SK-N-MC (cell line): Measurements from ENCODE around the gene MINK1.

Experiments used
- DNase-seq: peaks from one replicate; pipeline ENCODE4 v3.0.0-alpha.2; 2011; ENCODE audit warnings: low read depth, low spot score
- H3K27ac ChIP-seq: fragments of 200-600 bp; sonication (generic); 2 replicates; pipeline ENCODE4 v1.5.1; 2016; ENCODE audit warnings: mixed run types
- H3K36me3 ChIP-seq: fragments of 200-600 bp; sonication (generic); 2 replicates; pipeline ENCODE4 v1.6.1; 2017; ENCODE audit warnings: antibody characterized with exemption, low read length, mixed read lengths; ENCODE audit not compliant: insufficient read depth
- H3K4me3 ChIP-seq: fragments of 200-600 bp; sonication (generic); 2 replicates; pipeline ENCODE4 v1.5.1; 2016
- H3K9ac ChIP-seq: fragments of 200-600 bp; sonication (generic); 2 replicates; pipeline ENCODE4 v1.8.0; 2017; ENCODE audit warnings: mixed run types, mixed read lengths; ENCODE audit not compliant: insufficient read length
- H3K9me3 ChIP-seq: fragments of 200-600 bp; sonication (generic); 2 replicates; pipeline ENCODE4 v1.6.1; 2017; ENCODE audit warnings: low read depth, mild to moderate bottlenecking, antibody characterized with exemption, low read length, moderate library complexity, mixed read lengths
- EZH2 ChIP-seq: fragments of 200-600 bp; sonication (generic); IDR thresholded peaks from one replicate; pipeline ENCODE4 v1.6.1; 2017; ENCODE audit warnings: antibody characterized with exemption
- FOXP2 ChIP-seq: optimal IDR thresholded peaks from 2 replicates; pipeline ENCODE3; 2011; ENCODE audit warnings: mild to moderate bottlenecking, moderate library complexity; ENCODE audit not compliant: insufficient read depth; ENCODE audit errors: extremely low read length, control extremely low read depth
- POLR2AphosphoS5 ChIP-seq: IDR thresholded peaks from 2 replicates; pipeline ENCODE4 v1.6.1; 2012; ENCODE audit warnings: mild to moderate bottlenecking, low read depth, low read length, borderline replicate concordance

Gene MINK1

DNA sequence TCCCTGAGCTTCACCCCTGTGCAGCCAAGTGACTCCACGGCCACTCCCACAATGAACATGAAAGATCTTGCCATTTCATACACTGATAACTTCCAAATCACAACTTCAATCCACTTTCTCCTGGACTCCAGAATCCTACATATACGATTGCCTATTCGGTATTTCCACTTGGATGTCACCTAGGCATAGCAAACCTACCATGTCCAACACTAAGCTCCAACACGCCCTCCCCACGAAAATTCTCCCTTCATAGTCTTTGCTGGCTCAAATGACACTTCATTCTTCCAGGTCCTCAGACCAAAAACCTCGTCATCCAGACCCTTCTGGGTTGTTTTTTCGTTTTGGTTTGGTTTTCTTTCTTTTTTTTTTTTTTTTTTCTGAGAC, 42.4 kb upstream of the MINK1 start:
- TF ChIP-seq POLR2AphosphoS5, result no peak
- TF ChIP-seq EZH2, result no peak
- TF ChIP-seq FOXP2, result no peak
- no peak for DNase-seq
- H3K4me3 ChIP-seq, result peak overlapping the region; percentile 89
- no peak overlapping the region for H3K27ac ChIP-seq
- no peaks in the 10 kb centered on the region; the same call in 1 of the 2 replicates for H3K9me3 ChIP-seq
- H3K36me3 ChIP-seq, result no peaks in the 10 kb centered on the region
- peak overlapping the region; percentile 68 for H3K9ac ChIP-seq

DNA sequence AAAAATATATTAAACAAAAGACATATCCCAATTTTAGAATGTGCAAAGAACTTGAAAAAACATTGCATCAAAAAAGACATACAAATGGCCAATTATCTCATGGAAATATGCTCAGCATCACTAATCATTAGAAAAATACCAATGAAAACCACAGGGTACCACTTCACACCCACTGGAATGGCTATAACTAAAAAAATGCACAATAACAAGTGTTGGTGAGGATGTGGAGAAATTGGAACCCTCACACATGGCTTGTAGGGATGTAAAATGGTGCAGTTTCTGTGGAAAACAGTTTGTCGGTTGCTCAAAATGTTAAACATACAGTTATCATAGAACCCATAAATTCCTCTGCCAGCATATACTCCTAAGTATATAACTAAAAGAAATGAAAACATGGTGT, 38.0 kb upstream of the MINK1 start:
- Histone ChIP-seq H3K36me3 (peaks cover 17% of the 10 kb centered on the region), H3K9ac (no peak overlapping the region), H3K9me3 (no peaks in the 10 kb centered on the region; the same call in 1 of the 2 replicates), H3K4me3 (no peak overlapping the region), H3K27ac (0 out of 2 replicates have a peak overlapping the region, but pooled peaks have one; percentile 22)
- TF ChIP-seq EZH2, result no peak
- no peak for TF ChIP-seq POLR2AphosphoS5
- no peak for TF ChIP-seq FOXP2
- DNase-seq, result no peak

DNA sequence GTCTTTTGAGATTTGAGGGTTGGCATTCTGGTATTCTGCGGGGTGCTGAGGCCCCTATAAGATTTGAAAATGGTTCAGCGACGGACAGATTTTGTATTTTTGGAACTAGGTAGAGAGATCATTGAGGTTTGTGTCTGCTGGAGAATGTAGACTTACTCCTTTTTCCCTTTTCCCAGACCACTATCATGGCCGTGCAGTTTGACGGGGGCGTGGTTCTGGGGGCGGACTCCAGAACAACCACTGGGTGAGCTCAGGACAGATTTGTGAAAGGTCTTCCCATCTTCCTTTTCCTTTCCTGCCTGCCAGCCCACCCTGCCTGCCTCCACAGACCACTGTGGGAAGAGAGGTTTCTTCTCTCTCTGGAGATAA, 36.6 kb upstream of the MINK1 start:
- Histone ChIP-seq H3K27ac (peak overlapping the region; percentile 88; the same call in 1 of the 2 replicates), H3K4me3 (peak overlapping the region; percentile 99), H3K9me3 (no peaks in the 10 kb centered on the region; the same call in 1 of the 2 replicates), H3K9ac (peak overlapping the region; percentile 96), H3K36me3 (peaks cover 17% of the 10 kb centered on the region)
- DNase-seq, result no peak
- no peak for TF ChIP-seq FOXP2
- no peak for TF ChIP-seq EZH2
- no peak for TF ChIP-seq POLR2AphosphoS5

DNA sequence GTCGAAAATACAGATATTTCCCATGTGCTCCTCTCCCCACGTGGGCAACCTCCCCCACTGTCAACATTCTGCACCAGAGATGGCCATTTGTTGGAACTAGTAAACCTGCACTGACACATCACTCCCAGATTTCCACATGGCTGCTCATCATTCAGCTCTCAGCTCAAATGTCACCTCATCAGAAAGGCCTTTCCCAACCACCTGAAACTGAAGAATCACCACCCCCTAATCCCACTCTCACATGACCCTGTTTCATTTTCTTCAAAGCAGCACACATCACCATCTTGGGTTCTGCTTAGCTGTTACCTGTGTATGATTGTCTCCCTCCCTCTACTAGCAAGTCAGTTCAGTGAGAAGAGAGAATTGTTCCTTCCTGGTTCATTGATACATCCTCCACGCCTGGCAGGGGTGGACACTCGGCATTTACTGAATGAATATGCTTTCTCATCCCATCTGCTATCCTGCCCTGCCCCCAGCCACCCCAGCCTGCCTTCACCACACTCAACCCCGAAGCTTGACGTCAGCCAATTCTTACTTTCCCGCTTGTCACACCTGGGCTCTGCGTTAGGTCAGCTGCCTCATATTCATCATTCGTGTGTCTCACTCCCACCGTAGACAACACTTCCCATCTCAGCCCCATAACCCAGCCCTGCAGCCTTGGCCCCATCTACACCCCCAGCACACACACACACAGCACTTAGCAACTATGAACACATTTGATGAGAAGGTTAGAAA, 32.5 kb upstream of the MINK1 start:
- Histone ChIP-seq H3K9me3 (no peaks in the 10 kb centered on the region), H3K36me3 (peaks cover 17% of the 10 kb centered on the region), H3K27ac (no peak overlapping the region), H3K9ac (no peak overlapping the region), H3K4me3 (no peak overlapping the region)
- TF ChIP-seq POLR2AphosphoS5 (no peak), EZH2 (no peak), FOXP2 (no peak)
- no peak for DNase-seq

DNA sequence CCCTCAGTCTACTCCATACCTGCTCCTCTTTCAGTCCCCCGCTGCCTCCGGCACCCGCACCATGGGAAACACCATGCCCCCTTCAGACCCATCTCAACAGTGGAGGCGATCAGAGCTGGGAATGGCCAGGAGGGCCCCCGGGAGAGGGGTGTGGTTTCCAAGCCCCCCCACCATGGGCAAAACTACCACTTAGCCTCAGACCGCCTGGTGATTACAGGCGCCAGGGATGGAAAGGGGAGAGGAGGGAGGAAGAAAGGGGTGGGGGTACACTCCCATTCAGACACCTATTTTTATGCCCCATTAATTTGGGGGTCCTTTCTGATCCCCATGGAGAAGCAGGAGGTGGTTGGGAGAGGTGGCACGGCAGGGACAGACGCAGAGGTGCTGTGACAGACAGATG, 30.9 kb upstream of the MINK1 start, which contains the start of gene C17orf114:
Gene C17orf114 (minus strand): TSS at position 101 of the 400 bp plus-strand sequence.
- DNase-seq, result no peak
- Histone ChIP-seq H3K9ac (no peak within 1 kb of the TSS), H3K27ac (no peak within 1 kb of the TSS), H3K4me3 (no peak within 1 kb of the TSS), H3K9me3 (no peaks in the 10 kb centered on the region), H3K36me3 (peaks cover 16% of the 10 kb centered on the region)
- TF ChIP-seq FOXP2, result no peak
- TF ChIP-seq EZH2, result no peak
- no peak for TF ChIP-seq POLR2AphosphoS5

DNA sequence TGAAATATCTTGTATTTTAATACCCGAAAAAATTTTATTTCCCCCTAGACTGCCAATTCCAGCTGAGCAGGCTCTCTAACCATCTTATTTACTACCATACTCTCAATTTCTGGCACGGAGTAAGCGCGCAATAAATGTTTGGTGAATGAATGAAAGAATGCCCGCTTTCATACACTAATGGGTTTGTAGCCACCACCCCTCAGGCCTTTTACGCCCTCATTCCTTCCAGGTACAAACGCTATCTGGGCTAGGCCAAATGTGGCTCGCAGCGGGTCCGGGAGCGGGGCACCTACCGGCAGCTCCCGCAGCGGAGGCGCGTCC, 26.7 kb upstream of the MINK1 start:
- no peak overlapping the region for H3K27ac ChIP-seq
- TF ChIP-seq POLR2AphosphoS5, result no peak
- no peak for TF ChIP-seq EZH2
- TF ChIP-seq FOXP2, result no peak
- no peaks in the 10 kb centered on the region for H3K9me3 ChIP-seq
- H3K36me3 ChIP-seq, result no peaks in the 10 kb centered on the region
- DNase-seq, result no peak
- peak overlapping the region; percentile 75 for H3K4me3 ChIP-seq
- H3K9ac ChIP-seq, result peak overlapping the region; percentile 37

DNA sequence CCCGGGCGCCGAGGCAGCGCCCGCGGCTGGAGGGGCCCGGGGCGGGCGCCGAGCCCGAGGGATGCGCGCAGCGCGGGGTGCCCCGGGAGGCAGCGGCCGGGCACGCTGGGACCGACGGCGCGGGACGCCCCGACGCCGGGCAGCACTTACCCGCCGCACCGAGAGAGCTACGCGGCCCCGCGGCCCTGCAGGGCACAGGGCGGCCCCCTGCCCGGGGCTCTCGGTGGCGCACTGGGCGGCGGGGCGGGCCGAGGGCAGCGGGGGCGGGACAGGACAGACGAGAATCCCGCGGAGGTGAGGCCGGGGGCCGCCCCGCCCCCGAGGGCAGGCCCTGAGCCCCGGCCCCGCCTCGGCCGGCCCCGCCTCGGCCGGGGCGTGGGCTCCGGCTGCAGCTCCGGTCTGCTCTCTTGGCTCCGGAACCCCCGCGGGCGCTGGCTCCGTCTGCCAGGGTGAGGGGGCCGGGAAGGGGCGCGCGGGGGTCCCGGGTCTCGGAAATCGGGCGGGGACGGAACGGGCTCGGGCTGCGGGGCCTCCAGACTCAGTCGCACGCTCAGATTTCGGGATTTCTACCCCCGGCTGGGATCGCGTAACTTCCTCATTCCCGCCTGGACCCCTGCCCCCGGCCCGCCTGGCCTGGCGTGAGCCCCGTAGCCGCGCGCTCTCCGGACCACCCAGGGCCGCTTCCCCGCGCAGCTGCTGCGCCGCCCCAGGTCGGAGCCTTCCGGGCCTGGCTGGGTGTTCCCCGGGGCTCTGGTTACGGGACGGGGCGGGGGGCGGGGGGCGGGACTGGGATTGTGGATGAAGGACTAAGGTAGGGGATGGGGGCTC, 26.1 kb upstream of the MINK1 start, which contains the start of gene PLD2:
Gene PLD2 (plus strand): TSS at position 376 of the 828 bp plus-strand sequence. CDS start 621 bp downstream, outside the sequence.
- Histone ChIP-seq H3K9me3 (no peaks in the 10 kb centered on the region), H3K4me3 (peak within 1 kb of the TSS; percentile 75), H3K27ac (no peak within 1 kb of the TSS), H3K9ac (peak within 1 kb of the TSS; percentile 67), H3K36me3 (no peaks in the 10 kb centered on the region)
- no peak for TF ChIP-seq EZH2
- TF ChIP-seq POLR2AphosphoS5, result peak; percentile 25; the same call in 1 of the 2 replicates
- no peak for DNase-seq

DNA sequence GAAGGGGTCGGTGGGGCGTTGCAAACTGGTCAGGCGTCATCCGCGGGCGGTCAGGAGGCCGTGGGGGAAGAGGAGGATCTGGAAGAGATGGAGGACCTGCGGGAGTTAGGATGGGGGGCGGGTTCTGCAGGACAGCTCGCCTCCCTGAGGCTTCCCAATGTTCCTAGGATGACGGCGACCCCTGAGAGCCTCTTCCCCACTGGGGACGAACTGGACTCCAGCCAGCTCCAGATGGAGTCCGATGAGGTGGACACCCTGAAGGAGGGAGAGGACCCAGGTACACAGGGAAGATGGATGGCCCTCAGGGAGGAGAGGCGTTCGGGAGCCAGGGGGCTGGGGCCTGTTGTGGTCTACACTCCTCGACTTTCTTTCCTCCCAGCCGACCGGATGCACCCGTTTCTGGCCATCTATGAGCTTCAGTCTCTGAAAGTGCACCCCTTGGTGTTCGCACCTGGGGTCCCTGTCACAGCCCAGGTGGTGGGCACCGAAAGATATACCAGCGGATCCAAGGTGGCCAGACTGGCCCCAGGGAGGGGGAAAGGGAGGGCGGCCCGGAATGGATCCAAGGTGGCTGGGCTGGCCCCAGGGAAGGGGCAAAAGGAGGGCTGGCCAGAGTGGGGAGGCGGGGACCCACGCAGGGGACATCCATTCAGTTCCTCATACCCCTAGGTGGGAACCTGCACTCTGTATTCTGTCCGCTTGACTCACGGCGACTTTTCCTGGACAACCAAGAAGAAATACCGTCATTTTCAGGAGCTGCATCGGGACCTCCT, 25.3 kb upstream of the MINK1 start:
- peak overlapping the region; percentile 75 for H3K4me3 ChIP-seq
- no peaks in the 10 kb centered on the region for H3K36me3 ChIP-seq
- TF ChIP-seq POLR2AphosphoS5, result no peak
- TF ChIP-seq EZH2, result no peak
- TF ChIP-seq FOXP2, result no peak
- H3K27ac ChIP-seq, result no peak overlapping the region
- no peak overlapping the region for H3K9ac ChIP-seq
- H3K9me3 ChIP-seq, result no peaks in the 10 kb centered on the region
- DNase-seq, result no peak
